ENCODE measurements around the gene MRPL44. TPM values are rescaled to one million over a fixed set of nuclear protein-coding genes. Genes with fewer than 3 reads are reported as not detected.

The MRPL44 gene
- total and polyA plus RNA-seq, 7 experiments from 2014 or later: 18.0 to 36.2 (median 26.9) TPM

DNA sequence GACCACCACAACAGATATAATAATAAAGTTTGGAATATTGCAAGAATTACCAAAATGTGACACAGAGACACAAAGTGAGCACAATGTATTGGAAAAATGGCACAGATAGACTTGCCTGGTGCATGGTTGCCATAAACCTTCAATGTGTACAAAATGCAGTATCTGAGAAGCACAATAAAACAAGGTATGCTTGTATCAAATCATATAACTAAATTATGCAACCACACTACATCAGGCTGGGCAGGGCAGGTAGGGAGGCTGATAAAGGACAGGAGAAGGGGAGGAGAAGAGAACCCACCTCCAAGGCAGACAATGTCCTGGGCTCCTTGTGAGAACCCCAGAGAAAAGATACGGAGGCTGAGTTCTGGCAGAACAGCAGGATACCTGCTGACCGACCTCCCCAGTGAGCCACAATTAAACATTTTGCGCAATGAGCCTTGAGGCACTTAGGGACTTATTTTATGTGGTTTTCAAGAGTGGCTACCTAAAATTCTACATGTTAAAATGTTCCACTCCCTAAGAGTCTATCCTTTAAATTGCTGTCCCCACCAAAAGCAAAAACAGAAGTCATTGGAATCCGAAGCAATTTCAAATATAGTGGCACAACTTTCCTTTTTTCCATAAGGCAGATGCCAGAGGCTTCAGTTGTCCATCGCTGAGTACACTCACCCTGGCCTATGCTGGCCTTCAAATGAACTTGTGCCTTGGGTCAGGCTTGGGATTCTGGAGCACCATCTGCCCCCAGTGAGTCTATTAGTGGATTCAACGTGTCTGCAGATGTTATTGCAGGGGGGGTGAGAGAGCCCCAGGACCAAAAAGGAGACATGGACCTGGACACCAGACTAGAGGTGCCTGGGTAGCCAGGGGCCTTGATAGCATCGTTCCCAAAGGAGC is 28.9 kb upstream of the MRPL44 start:
- POLR2A ChIA-PET: no interaction called here
- intact Hi-C loops (cut with micrococcal nuclease): loop anchor here in 1 of 2 donors (1.0 kb wide), 1 partner anchor 13 kb away; no protein-coding TSS in a partner anchor

DNA sequence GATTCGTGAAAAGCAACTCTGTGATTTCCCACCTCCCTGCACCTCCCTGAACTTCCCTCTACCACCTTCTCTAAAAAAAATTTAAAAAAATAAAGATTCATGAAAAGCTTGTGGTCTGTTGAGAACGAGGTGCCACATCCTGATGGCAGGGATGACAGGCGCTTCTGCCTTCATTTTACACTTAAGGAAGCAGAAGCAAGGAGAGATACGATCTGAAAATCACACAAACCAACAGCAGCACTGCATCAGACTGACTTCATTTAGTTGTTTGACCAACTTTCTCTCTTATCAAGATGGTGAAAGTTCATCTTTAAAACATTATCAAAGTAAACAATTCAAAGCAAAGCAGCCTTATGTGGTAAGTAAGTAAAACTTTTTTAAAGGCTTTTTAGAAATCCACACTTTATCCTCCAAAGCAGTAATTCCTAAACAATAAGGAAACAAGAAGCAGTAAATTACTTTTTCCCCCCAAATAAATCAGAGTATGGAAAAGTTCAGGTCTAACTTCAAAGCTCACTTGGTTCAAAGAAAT is 27.6 kb upstream of the MRPL44 start:
- Mint-ChIP-seq H3K27me3 (no peaks in the 10 kb centered on the region), H3K4me3 (peak overlapping the region; percentile 50 to 75 (median 72)), H3K9me3 (peaks cover 0 to 10% (median 0%) of the 10 kb centered on the region in 11 donors), H3K4me1 (peaks cover 22 to 61% (median 51%) of the 10 kb centered on the region in 7 donors), H3K27ac (peak overlapping the region; percentile 66 to 93 (median 76)), H3K36me3 (peaks cover 0 to 25% (median 5%) of the 10 kb centered on the region in 5 donors)
- H3K27me3 ChIP-seq (ENCODE audit: control insufficient read depth in 2 of 2, insufficient read depth in 2 of 2, low read length in 2 of 2): no peaks in the 10 kb centered on the region
- ChIA-PET CTCF (no interaction called here), POLR2A (no interaction called here)
- peak; percentile 87 for ATAC-seq
- H3K9me3 ChIP-seq (ENCODE audit: control insufficient read depth in 2 of 3, low read length in 3 of 3): no peaks in the 10 kb centered on the region
- no peaks in the 10 kb centered on the region for H3K36me3 ChIP-seq (ENCODE audit: control insufficient read depth in 2 of 3, insufficient read depth in 3 of 3, low read length in 3 of 3)
- no peak overlapping the region for H3K4me3 ChIP-seq (ENCODE audit: low read length)
- intact Hi-C loops (cut with micrococcal nuclease): loop anchor here (1.0 to 2.0 kb wide), 2 partner anchors 12 to 15 kb away; partner anchors contain the start of gene WDFY1 (in 1 of the 2)
- peak overlapping the region; percentile 39 for H3K27ac ChIP-seq (ENCODE audit: low read depth, low read length)
- peak in 7 of 9 donors; percentile 31 to 64 (median 56) for DNase-seq
- peaks cover 18 to 21% of the 10 kb centered on the region in 2 donors for H3K4me1 ChIP-seq (ENCODE audit: control insufficient read depth in 2 of 2, insufficient read depth in 2 of 2, low read length in 2 of 2)

More for the DNA sequence above, 28.9 kb upstream of the MRPL44 start:
- no peak overlapping the region for H3K27ac ChIP-seq (ENCODE audit: low read depth, low read length)
- Mint-ChIP-seq H3K27ac (peak overlapping the region in 4 of 9 donors; percentile 48 to 65 (median 59)), H3K4me3 (peak overlapping the region in 7 of 10 donors; percentile 25 to 75 (median 33)), H3K4me1 (peaks cover 21 to 54% (median 50%) of the 10 kb centered on the region in 7 donors), H3K9me3 (peaks cover 0 to 10% (median 0%) of the 10 kb centered on the region in 11 donors), H3K36me3 (peaks cover 0 to 25% (median 5%) of the 10 kb centered on the region in 5 donors), H3K27me3 (no peaks in the 10 kb centered on the region)
- ATAC-seq (no peak), DNase-seq (no peak)
- CTCF ChIA-PET: interaction anchor here (0.6 kb wide), 1 partner anchor 64 kb away, joined by 5 read pairs; no protein-coding TSS in a partner anchor
- peaks cover 18 to 21% of the 10 kb centered on the region in 2 donors for H3K4me1 ChIP-seq (ENCODE audit: control insufficient read depth in 2 of 2, insufficient read depth in 2 of 2, low read length in 2 of 2)
- H3K27me3 ChIP-seq (ENCODE audit: control insufficient read depth in 2 of 2, insufficient read depth in 2 of 2, low read length in 2 of 2): no peaks in the 10 kb centered on the region
- H3K9me3 ChIP-seq (ENCODE audit: control insufficient read depth in 2 of 3, low read length in 3 of 3): no peaks in the 10 kb centered on the region
- H3K36me3 ChIP-seq (ENCODE audit: control insufficient read depth in 2 of 3, insufficient read depth in 3 of 3, low read length in 3 of 3): no peaks in the 10 kb centered on the region
- no peak overlapping the region for H3K4me3 ChIP-seq (ENCODE audit: low read length)

DNA sequence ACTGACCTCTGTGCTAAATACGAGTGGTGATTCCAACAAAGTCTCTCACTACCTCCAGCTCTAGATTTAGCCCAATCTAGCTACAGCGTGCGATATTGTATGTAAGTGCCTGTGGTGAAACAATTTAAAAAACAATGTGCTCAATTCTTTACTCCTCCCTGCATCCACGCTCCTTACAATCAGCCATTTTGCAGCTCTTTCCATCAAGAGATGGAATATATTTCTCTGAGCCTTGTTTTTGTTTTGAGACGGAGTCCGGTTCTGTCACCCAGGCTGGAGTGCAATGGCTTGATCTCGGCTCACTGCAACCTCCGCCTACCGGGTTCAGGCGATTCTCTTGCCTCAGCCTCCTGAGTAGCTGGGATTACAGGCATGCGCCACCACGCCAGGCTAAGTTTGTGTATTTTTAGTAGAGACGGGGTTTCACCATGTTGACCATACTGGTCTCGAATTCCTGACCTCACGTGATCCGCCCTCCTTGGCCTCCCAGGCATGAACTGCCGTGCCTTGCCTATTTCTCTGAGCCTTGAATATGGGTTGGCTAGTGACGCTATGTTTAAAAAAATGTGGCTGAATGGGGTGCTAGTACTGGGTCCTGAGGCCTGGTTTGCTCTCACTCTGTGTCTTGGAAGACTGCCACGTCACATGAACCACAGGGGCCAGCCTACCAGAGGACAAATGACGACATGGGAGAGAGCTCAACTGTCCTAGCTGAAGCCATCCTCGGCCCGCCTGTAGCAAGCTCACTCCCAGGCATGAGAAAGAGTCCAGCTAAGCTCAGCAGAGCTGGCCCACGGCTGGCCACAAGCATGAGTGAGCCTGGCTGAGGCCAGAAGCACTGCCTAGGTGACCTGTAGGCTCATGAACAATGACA is 26.9 kb upstream of the MRPL44 start:
- H3K36me3 Mint-ChIP-seq: peaks cover 0 to 26% (median 5%) of the 10 kb centered on the region in 5 donors
- ATAC-seq: peak; percentile 55
- intact Hi-C loops (cut with micrococcal nuclease): loop anchor here in 1 of 2 donors (2.0 kb wide), 1 partner anchor 14 kb away; the partner anchor contains the start of gene WDFY1
- H3K36me3 ChIP-seq (ENCODE audit: control insufficient read depth in 2 of 3, insufficient read depth in 3 of 3, low read length in 3 of 3): no peaks in the 10 kb centered on the region
- no peak overlapping the region for H3K4me3 ChIP-seq (ENCODE audit: low read length)
- peaks cover 25 to 68% (median 58%) of the 10 kb centered on the region in 7 donors for H3K4me1 Mint-ChIP-seq
- peaks cover 18 to 21% of the 10 kb centered on the region in 2 donors for H3K4me1 ChIP-seq (ENCODE audit: control insufficient read depth in 2 of 2, insufficient read depth in 2 of 2, low read length in 2 of 2)
- peaks cover 0 to 10% (median 0%) of the 10 kb centered on the region in 11 donors for H3K9me3 Mint-ChIP-seq
- H3K27me3 ChIP-seq (ENCODE audit: control insufficient read depth in 2 of 2, insufficient read depth in 2 of 2, low read length in 2 of 2): no peaks in the 10 kb centered on the region
- H3K27ac ChIP-seq (ENCODE audit: low read depth, low read length): peak overlapping the region; percentile 39
- peak overlapping the region; percentile 50 to 75 (median 70) for H3K4me3 Mint-ChIP-seq
- ChIA-PET POLR2A (no interaction called here), CTCF (interaction anchor here (0.6 kb wide), 1 partner anchor 25 kb away, joined by 3 read pairs; no protein-coding TSS in a partner anchor)
- H3K27ac Mint-ChIP-seq: peak overlapping the region; percentile 67 to 93 (median 76)
- no peak for DNase-seq
- no peaks in the 10 kb centered on the region for H3K27me3 Mint-ChIP-seq
- H3K9me3 ChIP-seq (ENCODE audit: control insufficient read depth in 2 of 3, low read length in 3 of 3): no peaks in the 10 kb centered on the region

DNA sequence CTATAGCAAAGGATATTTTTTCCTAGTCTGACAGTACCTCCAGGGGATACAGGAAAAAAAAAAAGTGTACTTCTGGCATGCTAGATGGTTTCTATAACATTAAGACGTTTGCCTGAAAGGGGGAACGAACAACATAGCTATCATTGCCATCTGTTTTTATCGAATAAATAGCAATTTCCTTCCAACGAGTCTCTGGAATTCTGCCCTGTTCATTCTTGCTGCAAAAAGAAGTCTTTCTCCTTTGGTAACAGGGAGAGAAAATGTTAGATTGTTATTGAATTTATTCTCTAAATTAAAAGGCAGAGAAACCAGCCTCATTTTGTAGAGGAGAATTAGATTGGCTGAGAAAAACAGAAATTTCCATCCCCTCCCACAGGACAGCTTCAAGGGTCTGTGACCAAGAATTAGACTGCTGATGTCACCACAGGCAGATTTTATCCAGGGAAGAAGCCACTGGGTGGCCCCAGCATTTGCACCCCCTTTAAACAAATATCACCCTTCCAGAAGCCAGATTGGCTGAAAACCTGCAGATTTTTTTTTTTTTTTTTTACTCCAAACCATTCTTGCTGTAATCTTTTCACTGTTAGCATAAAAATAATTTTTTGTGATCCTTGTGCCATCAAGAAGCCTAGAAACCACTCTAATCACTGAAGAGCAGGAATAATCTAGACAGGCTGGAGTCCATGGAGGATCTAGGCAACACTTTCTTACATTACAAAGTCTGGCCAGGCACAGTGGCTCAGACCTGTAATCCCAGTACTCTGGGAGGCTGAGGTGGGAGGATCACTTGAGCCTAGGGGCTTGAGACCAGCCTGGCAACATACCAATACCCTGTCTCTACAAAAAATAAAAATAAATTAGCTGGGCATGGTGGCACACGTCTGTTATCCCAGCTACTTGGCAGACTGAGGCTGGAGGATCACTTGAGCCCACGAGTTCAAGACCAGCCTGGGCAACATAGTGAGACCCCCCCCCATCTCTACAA is 24.2 kb upstream of the MRPL44 start:
- intact Hi-C loops (cut with micrococcal nuclease): no loop called here
- Histone ChIP-seq H3K27me3 (ENCODE audit: control insufficient read depth in 2 of 2, insufficient read depth in 2 of 2, low read length in 2 of 2) (no peaks in the 10 kb centered on the region), H3K9me3 (ENCODE audit: control insufficient read depth in 2 of 3, low read length in 3 of 3) (no peaks in the 10 kb centered on the region), H3K4me1 (ENCODE audit: control insufficient read depth in 2 of 2, insufficient read depth in 2 of 2, low read length in 2 of 2) (peaks cover 26 to 27% of the 10 kb centered on the region in 2 donors), H3K27ac (ENCODE audit: low read depth, low read length) (no peak overlapping the region), H3K4me3 (ENCODE audit: low read length) (no peak overlapping the region), H3K36me3 (ENCODE audit: control insufficient read depth in 2 of 3, insufficient read depth in 3 of 3, low read length in 3 of 3) (no peaks in the 10 kb centered on the region)
- no peak for DNase-seq
- ATAC-seq: no peak
- peak overlapping the region in 4 of 9 donors; percentile 29 to 47 (median 34) for H3K27ac Mint-ChIP-seq
- H3K27me3 Mint-ChIP-seq: no peaks in the 10 kb centered on the region
- ChIA-PET POLR2A (interaction anchor here (0.9 kb wide), 1 partner anchor 8 kb away, joined by 3 read pairs; no protein-coding TSS in a partner anchor), CTCF (no interaction called here)
- no peaks in the 10 kb centered on the region for H3K9me3 Mint-ChIP-seq
- no peak overlapping the region for H3K4me3 Mint-ChIP-seq
- peaks cover 28 to 85% (median 77%) of the 10 kb centered on the region in 7 donors for H3K4me1 Mint-ChIP-seq
- peaks cover 0 to 12% (median 1%) of the 10 kb centered on the region in 5 donors for H3K36me3 Mint-ChIP-seq

DNA sequence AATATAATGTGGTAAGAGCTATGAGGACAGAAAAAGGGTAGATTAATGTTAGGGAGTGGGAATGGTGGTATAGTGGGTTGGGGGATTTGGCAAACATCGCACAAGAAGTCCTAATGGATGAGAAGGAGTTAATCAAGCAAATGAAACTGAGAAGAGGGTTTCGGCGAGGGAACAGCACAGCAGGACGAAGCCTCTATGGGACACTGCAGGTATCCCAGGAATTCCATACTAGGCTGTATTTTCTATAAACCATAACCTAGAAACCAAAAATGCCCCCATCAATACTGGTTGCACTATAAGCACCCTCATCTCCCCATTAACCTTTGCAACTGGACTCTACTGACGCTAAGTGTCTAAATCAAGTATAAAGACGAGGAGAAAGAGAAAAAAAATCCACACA is 22.4 kb upstream of the MRPL44 start:
- peaks cover 0 to 20% (median 5%) of the 10 kb centered on the region in 5 donors for H3K36me3 Mint-ChIP-seq
- no peak for ATAC-seq
- H3K9me3 Mint-ChIP-seq: peaks cover 0 to 4% (median 0%) of the 10 kb centered on the region in 11 donors
- H3K27me3 Mint-ChIP-seq: no peaks in the 10 kb centered on the region
- Histone ChIP-seq H3K4me3 (ENCODE audit: low read length) (no peak overlapping the region), H3K27ac (ENCODE audit: low read depth, low read length) (no peak overlapping the region), H3K27me3 (ENCODE audit: control insufficient read depth in 2 of 2, insufficient read depth in 2 of 2, low read length in 2 of 2) (no peaks in the 10 kb centered on the region), H3K4me1 (ENCODE audit: control insufficient read depth in 2 of 2, insufficient read depth in 2 of 2, low read length in 2 of 2) (peaks cover 14 to 24% of the 10 kb centered on the region in 2 donors), H3K9me3 (ENCODE audit: control insufficient read depth in 2 of 3, low read length in 3 of 3) (no peaks in the 10 kb centered on the region), H3K36me3 (ENCODE audit: control insufficient read depth in 2 of 3, insufficient read depth in 3 of 3, low read length in 3 of 3) (no peaks in the 10 kb centered on the region)
- H3K4me1 Mint-ChIP-seq: peaks cover 19 to 86% (median 78%) of the 10 kb centered on the region in 7 donors
- no peak overlapping the region for H3K4me3 Mint-ChIP-seq
- intact Hi-C loops (cut with micrococcal nuclease): no loop called here
- CTCF ChIA-PET: interaction anchor here (1.1 kb wide), 1 partner anchor 35 kb away, joined by 4 read pairs; no protein-coding TSS in a partner anchor
- H3K27ac Mint-ChIP-seq: no peak overlapping the region
- DNase-seq: no peak
- POLR2A ChIA-PET: interaction anchor here (0.6 to 1.9 kb wide), 2 partner anchors 10 to 930 kb away, joined by 3 to 6 read pairs; partner anchors contain the start of gene WDFY1

All from naive thymus-derived CD4-positive, alpha-beta T cell (primary cell).